Fibroblast of lung (primary cell): Measurements from ENCODE around the gene GPR15LG.

Experiments
- CTCF ChIP-seq, 2 donors: IDR thresholded peaks in 1 of 2; conservative IDR thresholded peaks in 1 of 2; 1 replicate in 1 of 2; 2 replicates in 1 of 2; pipeline ENCODE4 v1.5.1; 2011 to 2012; ENCODE audit warnings: low read length in 2 of 2, control low read depth in 1 of 2, inconsistent platforms in 1 of 2, low read depth in 1 of 2, mild to moderate bottlenecking in 1 of 2
- EZH2 ChIP-seq: IDR thresholded peaks from 2 replicates; pipeline ENCODE4 v1.5.1; 2012; ENCODE audit warnings: low read length, control low read depth, mild to moderate bottlenecking; ENCODE audit errors: missing control alignments

- no peak for TF ChIP-seq CTCF (conservative IDR thresholded peaks at IDR 0.05 in 1 of 2, IDR thresholded peaks at IDR 0.05 in 1 of 2; ENCODE audit: low read depth in 1 of 2, low read length in 2 of 2)
- no peak for TF ChIP-seq EZH2
Observed at GRCh38 chr10:84147347-84147746, 26.3 kb upstream of the GPR15LG start.
